GM21360 (cell line): Measurements from ENCODE around the gene SNED1.

ENCODE experiments used
- ATAC-seq: cut with Tn5 transposase; IDR thresholded peaks from one replicate; pipeline ENCODE4 v1.9.1; 2021; ENCODE audit warnings: mild to moderate bottlenecking, moderate library complexity; ENCODE audit not compliant: unreplicated experiment

The SNED1 gene

GRCh38 chr2:241003830-241004564 lies 5.6 kb downstream of the SNED1 start:
- ATAC-seq: no peak

- no peak for ATAC-seq
Measured at GRCh38 chr2:241005569-241005968, 7.2 kb downstream of the SNED1 start.

- ATAC-seq: no peak
Measured at GRCh38 chr2:241006412-241006811, 8.0 kb downstream of the SNED1 start.

GRCh38 chr2:241007111-241007510 lies 8.7 kb downstream of the SNED1 start:
- ATAC-seq: no peak

GRCh38 chr2:241007880-241008710 lies 9.7 kb downstream of the SNED1 start:
- ATAC-seq: no peak

- no peak for ATAC-seq
Measured at GRCh38 chr2:241008711-241009121, 10.3 kb downstream of the SNED1 start.

- ATAC-seq: no peak
Measured at GRCh38 chr2:241009191-241009590, 10.8 kb downstream of the SNED1 start.

GRCh38 chr2:241009601-241010530 lies 11.4 kb downstream of the SNED1 start:
- no peak for ATAC-seq

GRCh38 chr2:241010531-241011295 lies 12.3 kb downstream of the SNED1 start:
- ATAC-seq: no peak

GRCh38 chr2:241011296-241011600 lies 12.8 kb downstream of the SNED1 start:
- no peak for ATAC-seq

- no peak for ATAC-seq
Measured at GRCh38 chr2:241011751-241012510, 13.5 kb downstream of the SNED1 start.

GRCh38 chr2:241014224-241014623 lies 15.8 kb downstream of the SNED1 start:
- ATAC-seq: no peak

- ATAC-seq: no peak
Measured at GRCh38 chr2:241014764-241015163, 16.3 kb downstream of the SNED1 start.

- no peak for ATAC-seq
Measured at GRCh38 chr2:241015439-241015838, 17.0 kb downstream of the SNED1 start.

GRCh38 chr2:241017228-241017940 lies 19.0 kb downstream of the SNED1 start:
- ATAC-seq: no peak

- ATAC-seq: no peak
Measured at GRCh38 chr2:241018051-241018891, 19.9 kb downstream of the SNED1 start.

GRCh38 chr2:241019441-241020139 lies 21.2 kb downstream of the SNED1 start:
- no peak for ATAC-seq

- ATAC-seq: no peak
Measured at GRCh38 chr2:241020201-241020600, 21.8 kb downstream of the SNED1 start.
